GM10266 (cell line): ENCODE data around the gene CDHR2.
"Not testable (repeated sequence)": the region's sequence is repeated elsewhere in the genome, so short reads cannot be mapped to it uniquely, and the experiment has no call there.

ENCODE experiments used
- DNase-seq: peaks from one replicate; pipeline ENCODE4 v3.0.0; 2012; ENCODE audit errors: extremely low spot score
- TF ChIP-seq, protein P1 (sequence below): IDR thresholded peaks from 2 replicates; pipeline ENCODE4 v1.5.1; 2012; ENCODE audit warnings: mild to moderate bottlenecking, low read depth; ENCODE audit not compliant: control insufficient read depth, insufficient read depth; ENCODE audit errors: missing control alignments

CDHR2 gene

GRCh38 chr5:176581361-176581760 is 32.2 kb downstream of the CDHR2 start:
- TF ChIP-seq, protein P1, sequence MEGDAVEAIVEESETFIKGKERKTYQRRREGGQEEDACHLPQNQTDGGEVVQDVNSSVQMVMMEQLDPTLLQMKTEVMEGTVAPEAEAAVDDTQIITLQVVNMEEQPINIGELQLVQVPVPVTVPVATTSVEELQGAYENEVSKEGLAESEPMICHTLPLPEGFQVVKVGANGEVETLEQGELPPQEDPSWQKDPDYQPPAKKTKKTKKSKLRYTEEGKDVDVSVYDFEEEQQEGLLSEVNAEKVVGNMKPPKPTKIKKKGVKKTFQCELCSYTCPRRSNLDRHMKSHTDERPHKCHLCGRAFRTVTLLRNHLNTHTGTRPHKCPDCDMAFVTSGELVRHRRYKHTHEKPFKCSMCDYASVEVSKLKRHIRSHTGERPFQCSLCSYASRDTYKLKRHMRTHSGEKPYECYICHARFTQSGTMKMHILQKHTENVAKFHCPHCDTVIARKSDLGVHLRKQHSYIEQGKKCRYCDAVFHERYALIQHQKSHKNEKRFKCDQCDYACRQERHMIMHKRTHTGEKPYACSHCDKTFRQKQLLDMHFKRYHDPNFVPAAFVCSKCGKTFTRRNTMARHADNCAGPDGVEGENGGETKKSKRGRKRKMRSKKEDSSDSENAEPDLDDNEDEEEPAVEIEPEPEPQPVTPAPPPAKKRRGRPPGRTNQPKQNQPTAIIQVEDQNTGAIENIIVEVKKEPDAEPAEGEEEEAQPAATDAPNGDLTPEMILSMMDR = no peak
- DNase-seq = no peak

DNA sequence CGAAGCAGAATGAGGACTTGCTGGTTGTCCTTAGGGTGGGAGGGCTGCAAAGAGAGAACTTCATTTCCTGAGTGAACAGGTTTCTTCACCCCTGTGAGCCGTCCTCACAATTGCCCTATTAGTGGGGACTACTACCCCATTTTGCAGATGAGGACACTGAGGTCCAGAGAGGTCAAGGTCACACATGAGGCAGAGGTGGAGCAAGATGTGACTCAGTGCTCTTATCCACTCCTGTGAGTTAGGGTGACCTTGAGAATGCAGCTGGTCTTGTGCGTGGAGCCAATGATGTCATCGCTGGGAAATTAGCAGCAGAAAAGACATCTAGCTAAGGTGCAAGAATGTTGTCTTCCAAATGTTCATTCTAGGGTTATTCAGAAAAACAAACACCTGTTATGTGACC is 33.9 kb downstream of the CDHR2 start:
- TF ChIP-seq, protein P1 = no peak
- no peak for DNase-seq

GRCh38 chr5:176587398-176587797 is 38.3 kb downstream of the CDHR2 start:
- TF ChIP-seq, protein P1 = no peak
- no peak for DNase-seq

DNA sequence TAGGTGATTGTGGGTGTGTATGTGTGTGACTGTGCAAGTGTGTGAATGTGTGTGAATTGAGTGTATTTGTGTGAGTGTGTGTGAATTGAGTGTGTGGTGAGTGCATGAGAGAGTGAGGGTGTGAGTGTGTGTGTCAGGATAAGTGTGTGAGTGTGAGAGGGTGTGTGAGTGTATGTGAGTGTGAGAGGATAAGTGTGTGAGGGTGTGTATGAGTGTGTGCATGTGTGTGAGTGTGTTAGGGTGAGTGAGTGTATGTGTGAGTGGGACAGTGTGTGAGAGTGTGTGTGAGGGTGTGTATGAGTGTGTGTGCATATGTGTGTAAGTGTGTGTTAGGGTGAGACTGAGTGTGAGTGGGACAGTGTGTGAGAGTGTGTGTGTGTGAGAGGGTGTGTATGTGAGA is 39.2 kb downstream of the CDHR2 start:
- TF ChIP-seq, protein P1 = no peak
- no peak for DNase-seq

DNA sequence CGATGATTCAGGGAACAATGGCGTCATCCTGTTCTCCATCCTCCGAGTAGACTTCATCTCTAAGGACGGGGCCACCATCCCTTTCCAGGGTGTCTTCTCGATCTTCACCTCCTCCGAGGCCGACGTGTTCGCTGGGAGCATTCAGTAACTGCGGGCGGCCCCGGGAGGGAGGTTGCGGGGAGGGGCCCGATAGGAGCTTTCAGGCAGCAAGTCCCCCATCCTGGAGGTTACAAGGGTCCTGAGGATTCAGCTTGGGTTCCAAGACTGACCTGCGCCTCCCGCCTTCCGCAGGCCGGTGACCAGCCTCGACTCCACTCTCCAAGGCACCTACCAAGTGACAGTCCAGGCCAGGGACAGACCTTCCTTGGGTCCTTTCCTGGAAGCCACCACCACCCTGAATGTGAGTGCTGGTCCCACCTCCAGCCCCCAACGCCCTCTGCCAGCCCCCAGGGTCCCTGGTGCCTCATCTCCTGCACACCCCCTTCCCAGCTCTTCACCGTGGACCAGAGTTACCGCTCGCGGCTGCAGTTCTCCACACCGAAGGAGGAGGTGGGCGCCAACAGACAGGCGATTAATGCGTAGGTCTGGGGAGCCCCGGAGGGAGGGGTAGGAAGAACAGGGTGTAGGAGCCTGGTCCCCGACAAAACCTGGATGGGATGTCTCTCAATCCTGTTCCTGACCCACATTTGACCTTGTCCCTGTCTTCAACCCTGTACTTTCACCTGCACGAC is 40.1 kb downstream of the CDHR2 start:
- no peak for DNase-seq
- TF ChIP-seq, protein P1 = no peak

DNA sequence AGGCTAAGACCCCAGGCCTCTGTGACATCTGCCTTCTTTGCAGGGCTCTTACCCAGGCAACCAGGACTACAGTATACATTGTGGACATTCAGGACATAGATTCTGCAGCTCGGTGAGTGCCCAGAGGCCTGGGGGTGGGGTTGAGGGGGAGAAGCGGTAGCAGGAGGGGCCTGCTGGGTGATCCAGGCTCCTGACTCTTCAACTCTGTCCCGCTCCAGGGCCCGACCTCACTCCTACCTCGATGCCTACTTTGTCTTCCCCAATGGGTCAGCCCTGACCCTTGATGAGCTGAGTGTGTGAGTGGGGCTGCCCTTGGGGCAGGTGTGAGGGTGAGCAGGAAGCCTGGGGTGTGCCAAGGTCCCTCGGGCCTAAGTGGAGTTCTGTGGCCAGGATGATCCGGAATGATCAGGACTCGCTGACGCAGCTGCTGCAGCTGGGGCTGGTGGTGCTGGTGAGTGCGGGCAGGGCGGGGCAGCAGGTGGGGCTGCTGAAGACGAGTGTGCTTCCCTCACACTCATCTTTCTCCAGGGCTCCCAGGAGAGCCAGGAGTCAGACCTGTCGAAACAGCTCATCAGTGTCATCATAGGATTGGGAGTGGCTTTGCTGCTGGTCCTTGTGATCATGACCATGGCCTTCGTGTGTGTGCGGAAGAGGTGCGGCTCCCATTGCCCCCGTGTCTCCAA is 41.0 kb downstream of the CDHR2 start:
- no peak for DNase-seq
- TF ChIP-seq, protein P1 = no peak

DNA sequence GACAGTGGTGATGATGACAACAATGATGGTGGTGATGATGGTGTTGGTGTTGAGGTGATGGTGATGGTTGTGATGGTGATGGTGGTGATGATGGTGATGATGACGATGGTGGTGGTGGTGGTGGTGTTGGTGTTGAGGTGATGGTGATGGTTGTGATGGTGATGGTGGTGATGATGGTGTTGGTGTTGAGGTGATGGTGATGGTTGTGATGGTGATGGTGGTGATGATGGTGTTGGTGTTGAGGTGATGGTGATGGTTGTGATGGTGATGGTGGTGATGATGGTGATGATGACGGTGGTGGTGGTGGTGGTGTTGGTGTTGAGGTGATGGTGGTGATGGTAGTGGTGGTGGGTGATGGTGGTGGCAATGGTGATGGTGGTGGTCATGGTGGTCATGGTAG is 42.5 kb downstream of the CDHR2 start:
- not testable (repeated sequence) for DNase-seq
